HG02885 (cell line): ENCODE data around the gene TWF1.
"Not testable (repeated sequence)": the region's sequence is repeated elsewhere in the genome, so short reads cannot be mapped to it uniquely, and the experiment has no call there.

Source experiments
- ATAC-seq: cut with Tn5 transposase; IDR thresholded peaks from one replicate; pipeline ENCODE4 v1.9.1; 2021; ENCODE audit warnings: mild to moderate bottlenecking; ENCODE audit not compliant: unreplicated experiment, poor library complexity

Gene TWF1

DNA sequence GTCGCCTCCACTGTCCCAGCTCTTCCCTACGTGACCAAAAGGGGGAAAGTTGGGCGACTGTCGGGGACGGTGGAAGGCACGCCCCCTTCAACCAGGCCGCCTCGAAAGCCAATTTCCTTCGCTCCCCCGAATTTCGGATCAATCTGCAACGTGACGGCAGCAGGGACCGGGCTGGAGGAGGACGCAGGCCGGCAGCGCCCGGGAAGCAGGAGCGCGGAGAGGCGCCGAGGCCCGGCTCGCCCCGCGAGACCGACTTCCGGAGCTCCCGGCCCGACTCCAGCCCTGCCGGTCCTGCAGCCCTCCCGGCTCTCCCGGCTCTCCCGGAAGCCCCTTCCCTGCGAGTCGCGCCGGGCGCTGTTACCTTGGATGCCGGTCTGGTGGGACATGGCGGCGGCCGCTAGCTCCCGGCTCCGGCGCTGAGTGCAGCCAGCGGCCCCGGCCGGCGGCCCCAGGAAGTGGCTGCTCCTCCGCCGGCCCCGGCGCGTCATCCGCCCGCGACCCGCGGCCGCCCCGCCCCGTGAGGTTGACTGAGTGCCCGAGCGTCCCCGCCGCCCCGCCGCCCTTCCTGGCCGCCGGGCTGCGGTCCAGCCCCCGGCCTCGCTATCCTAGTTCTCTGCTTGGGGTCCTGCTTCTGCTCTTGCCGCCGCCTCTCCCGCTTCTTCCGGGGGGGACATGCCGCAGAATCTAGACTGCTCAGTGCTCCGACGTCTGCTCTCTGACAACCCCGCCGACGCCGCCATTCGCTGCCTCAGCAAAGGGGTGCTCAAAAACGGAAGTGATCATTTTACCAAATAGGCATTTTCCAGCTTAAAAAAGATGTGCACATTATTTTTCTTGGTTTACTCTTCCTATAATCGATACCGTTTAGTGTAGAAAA, at the start of gene TWF1:
Gene TWF1, minus strand, starts transcription at position 458 of the 877 bp plus-strand sequence. Its CDS starts 72 bp downstream, at position 386.
- peak; percentile 95 for ATAC-seq

DNA sequence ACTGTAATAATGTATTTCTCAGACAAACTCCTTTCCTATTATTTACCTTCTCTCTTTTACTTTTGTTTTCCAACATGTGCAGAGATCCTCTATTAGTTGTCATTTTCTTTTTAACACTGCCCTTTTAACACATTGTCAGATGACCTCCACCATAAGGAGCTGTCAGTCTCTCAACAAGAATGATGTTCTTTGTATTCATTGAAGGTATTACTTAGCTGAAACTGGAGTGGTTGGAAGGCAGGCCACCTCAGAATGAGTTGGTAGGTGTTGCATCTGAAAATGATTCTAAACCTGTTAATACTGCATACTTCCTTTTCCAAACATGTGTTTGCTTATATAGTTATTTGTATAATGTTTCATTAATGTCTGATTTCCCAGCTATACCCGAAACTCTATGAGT, 46.6 kb upstream of the TWF1 start:
- no peak for ATAC-seq

DNA sequence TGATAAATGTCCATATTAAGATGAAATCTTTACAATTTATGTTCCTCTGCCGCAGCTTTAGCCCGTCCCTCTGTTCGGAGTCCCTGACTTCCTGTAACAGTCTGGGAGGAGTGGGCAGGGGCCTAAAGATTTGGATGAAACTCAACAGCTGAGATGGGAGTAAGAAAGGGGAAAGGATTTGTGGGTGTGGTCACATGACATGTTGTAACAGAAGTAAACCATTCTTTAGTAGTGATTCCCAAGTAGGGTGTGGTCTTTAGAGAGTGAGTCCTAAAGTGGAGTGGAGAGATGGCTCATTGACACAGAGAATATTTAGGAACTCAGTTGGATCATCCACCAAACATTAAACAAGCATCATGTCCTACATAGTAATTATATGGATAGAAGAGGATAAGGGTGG, 42.7 kb upstream of the TWF1 start:
- no peak for ATAC-seq

DNA sequence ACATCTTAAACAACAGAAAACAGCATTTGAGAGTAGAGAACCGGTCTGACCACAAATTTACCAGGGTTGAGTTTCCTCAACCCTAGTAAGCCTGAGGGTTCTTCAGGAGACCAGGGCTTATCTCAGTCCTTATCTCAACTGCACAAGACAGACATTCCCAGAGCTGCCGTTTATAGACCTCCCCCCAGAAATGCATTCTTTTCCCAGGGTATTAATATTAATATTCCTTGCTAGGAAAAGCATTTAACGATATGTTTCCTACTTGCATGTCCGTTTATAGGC, 42.0 kb upstream of the TWF1 start:
- ATAC-seq = no peak

DNA sequence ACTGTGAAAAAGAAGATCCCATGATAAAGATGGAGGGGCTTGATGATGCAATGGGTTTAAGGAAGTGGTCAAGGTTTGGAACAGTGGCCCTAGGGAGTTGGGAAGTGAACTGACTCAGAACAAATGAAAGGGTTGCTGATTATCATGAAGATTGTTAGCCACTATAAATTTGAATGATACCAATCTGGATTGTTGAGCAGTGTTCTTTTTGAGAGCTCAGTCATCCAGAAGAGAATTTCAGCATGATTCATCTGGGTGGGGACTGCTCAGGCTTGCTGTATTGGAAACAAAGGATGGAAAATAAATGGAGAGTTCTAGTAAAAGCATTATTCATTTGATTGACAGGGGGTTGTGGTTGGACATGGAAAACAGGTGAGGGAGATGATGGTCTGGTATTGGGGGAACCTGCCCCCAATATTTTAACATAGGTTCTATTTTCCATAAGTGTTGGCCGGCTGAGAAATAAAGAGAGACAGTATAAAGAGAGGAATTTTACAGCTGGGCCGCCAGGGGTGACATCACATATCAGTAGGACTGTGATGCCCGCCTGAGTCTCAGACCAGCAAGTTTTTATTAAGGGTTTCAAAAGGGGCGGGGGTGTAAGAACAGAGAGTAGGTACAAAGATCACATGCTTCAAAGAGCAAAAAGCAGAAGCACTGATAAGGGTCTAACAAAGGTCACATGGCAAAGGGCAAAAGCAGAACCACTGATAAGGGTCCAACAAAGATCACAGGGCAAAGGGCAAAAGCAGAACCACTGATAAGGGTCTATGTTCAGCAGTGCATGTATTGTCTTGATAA, 41.5 kb upstream of the TWF1 start:
- ATAC-seq = not testable (repeated sequence)

- ATAC-seq = no peak
These were observed 36.1 kb upstream of the TWF1 start for GRCh38 chr12:43842259-43842658.

- ATAC-seq = no peak
These were observed 35.1 kb upstream of the TWF1 start for GRCh38 chr12:43841253-43841652.

DNA sequence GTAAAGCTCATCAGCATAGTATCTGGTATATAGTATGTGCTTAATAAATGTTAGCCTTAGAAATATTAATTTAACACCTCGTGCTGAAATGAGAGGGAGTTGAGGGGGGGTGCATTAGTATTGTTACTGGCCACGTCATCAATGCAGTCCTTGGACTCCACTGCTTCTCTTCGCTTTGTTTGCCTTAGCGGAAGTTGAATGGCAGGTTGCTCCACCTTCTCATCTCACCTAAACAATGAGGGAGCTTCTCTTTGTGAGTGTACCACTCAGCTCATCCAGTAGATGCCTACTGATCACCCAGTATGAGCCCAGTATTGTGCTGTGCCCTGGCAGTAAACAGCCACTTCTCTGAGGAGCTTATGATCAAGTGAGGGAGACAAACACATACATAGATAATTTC, 34.2 kb upstream of the TWF1 start:
- no peak for ATAC-seq

- ATAC-seq = peak; percentile 32
These were observed 30.4 kb upstream of the TWF1 start for GRCh38 chr12:43836475-43836989.

DNA sequence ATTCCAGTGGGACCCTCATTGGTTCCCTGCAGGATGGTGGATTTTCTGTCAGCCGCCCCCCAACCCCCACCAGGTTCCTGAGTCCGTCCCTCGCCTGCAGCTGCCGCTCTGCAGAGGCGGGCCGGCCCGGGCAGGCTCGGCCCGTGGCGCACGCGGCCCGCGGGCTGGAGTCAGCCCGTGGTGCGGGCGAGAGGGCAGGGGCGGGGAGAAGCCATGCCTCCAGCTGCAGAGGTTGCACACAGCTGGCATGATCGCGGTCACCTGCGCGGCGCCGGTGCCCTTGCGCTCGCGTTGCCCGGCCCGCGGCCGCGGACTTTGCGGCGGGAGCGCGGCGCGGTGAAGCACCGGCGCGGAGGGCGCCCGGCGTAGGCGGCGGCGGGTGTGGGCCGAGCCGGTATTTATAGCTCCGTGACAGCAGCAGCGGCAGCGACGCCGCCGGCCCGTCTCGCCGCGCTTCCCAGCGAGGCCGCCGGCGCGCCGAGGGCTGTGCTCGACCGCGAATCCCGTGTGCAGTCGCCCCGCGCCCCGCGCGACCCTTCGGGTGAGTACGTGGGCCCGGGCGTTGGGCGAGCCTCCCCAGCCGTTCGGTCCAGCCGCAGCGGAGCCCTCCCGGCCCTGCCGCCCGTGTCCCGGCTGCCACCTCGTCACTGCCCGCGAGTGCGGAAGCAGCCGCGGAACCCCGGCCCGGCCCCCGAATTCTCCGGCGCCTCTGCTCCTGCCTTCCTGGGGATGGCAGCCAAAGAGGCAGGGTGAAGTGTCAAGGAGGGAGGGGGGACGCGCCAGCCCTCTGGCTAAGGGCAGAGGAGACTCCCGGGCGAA, 29.7 kb upstream of the TWF1 start, which contains the start of gene TMEM117:
Gene TMEM117, plus strand, starts transcription at position 426 of the 819 bp plus-strand sequence.
- ATAC-seq = peak; percentile 77

GRCh38 chr12:43835264-43835655, 29.1 kb upstream of the TWF1 start:
- peak; percentile 8 for ATAC-seq

GRCh38 chr12:43832463-43833168, 26.5 kb upstream of the TWF1 start:
- no peak for ATAC-seq

GRCh38 chr12:43827093-43827492, 21.0 kb upstream of the TWF1 start:
- ATAC-seq = no peak

- no peak for ATAC-seq
These were observed 20.6 kb upstream of the TWF1 start for GRCh38 chr12:43826681-43827080.

GRCh38 chr12:43824207-43824775, 18.2 kb upstream of the TWF1 start:
- ATAC-seq = no peak

DNA sequence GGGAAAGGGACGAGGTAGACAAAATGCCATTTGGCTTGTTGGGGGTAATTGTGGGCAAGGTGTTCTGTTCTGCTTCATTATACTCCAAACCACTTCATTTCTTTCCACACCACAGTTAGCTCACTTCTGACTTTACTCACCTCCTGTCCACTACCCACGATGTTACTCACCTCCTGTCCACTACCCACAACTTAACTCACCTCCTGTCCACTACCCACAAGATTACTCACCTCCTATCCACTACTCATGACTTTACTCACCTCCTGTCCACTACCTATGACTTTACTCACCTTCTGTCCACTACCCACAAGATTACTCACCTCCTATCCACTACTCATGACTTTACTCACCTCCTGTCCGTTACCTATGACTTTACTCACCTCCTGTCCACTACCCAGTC, 10.1 kb upstream of the TWF1 start:
- peak; percentile 45 for ATAC-seq

GRCh38 chr12:43815416-43815815, 9.3 kb upstream of the TWF1 start:
- ATAC-seq = no peak

GRCh38 chr12:43812926-43813325, 6.8 kb upstream of the TWF1 start:
- ATAC-seq = no peak

- no peak for ATAC-seq
These were observed 5.9 kb upstream of the TWF1 start for GRCh38 chr12:43812057-43812456.

DNA sequence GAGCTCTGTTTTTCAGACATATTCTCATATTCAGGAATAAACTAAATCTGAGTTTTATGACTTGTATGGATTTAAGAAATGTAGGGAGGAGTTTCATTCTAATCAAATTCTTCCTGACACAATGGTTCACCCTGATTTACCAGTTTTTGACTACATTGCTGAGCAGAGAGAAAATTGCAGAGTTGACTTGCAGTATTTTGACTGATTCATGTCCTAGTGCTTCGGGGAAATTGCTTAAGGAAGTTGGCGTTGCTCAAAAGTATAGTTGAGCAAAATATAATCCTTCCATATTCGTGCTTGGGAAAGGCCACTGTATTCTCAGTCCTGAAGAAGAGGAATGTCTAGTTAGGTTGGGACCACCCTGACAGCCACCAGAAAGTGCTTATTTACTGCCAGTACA, 1.3 kb upstream of the TWF1 start:
- ATAC-seq = no peak
